Activated T-helper 1 cell treated with Interleukin-2 at 50 U/mL for 16 hours (primary cell): ENCODE data around the gene CIC.
A peak's percentile ranks its signal among the peaks of the same experiment; 100 is the strongest.

ENCODE experiments used
- DNase-seq: peaks from one replicate; pipeline ENCODE4 v3.0.0-alpha.2; 2020; ENCODE audit warnings: low read depth

Gene CIC

DNA sequence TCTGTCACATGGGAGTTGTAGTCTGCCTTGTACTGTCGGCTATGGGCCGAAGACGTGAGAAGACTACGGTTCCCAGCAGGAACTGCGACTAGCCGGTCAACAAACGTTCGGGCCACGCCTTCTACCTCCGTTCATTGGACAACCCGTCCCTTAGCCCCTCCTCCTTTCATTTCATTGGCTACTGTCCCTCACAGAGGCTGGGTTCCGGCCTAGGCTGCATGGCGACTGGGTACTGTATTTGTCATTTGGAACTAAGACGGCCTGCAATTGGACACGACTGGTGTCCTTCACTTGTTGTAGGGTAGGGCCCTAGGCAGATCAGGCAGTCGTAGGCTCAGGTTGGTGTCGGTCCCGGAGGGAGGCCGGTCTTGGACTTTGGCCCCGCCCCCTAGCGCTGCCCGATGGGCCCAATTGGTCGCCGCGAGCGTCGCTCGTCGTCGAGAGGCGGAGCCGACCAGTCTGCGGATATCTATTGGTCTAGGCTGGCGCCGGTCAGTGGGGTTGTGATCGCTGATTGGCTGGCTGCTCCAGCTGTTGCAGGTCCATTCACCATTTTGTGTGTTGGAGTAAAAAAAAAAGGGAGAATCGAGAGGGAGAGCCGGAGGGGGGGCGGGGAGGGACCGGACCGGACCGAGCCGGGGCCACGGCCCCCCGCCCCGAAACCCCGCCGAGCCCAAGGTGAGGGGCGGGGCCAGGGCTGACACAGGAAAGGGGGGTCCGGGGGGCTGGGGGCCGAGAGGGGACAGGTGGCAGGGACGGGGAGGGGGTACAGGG lies at the start of gene CIC:
Gene CIC (plus strand): TSS at position 549 of the 774 bp plus-strand sequence. CDS start 2,532 bp downstream, outside the sequence.
- peak; percentile 98 for DNase-seq

DNA sequence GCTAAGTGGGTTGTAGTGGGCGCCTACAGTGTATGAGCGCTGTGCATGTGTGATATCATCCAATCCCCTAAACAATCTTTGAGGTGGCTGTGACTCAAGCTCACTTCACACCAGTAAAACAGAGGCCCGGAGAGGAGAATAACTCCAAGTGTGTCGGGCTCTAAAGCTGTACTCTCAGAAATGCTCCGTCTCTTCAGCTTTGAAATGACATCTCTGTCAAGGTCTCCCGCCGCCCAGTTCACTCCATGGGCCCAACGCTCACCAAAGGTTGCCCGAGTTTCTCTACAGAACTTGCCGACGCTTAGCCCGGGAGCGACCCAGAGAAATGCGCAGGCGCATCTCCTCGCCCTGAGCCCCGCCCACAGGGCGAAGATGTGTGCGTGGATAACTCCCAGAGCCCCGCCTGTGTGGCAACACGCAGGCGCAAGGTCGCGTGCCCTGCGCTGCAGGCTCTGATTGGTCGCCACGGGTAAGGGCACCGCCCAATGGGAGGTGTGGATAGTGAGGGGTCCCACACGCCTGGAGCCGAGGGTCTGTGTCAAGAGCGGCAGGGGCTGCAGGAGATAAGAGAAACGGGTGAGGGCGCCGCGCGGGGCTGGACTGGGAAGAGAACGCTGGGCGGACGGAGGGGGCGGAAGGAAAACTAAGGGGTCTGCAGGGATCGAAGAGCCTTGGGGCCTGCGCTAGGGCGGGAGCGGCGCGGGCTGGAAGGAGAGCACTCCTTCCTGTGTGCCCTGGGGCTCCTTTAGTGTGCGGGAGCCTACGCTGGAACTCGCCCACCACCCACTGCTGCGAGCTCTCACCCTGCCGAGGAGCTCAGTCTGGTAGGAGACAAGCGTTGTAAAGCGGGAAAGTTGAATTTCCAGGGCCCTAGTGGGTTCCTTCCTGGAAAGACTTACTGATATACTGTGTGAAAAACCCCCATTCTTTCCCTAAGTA lies 49.0 kb upstream of the CIC start, which contains the start of gene ZNF526:
Gene ZNF526 (plus strand): TSS at position 501 of the 939 bp plus-strand sequence. CDS start 4,092 bp downstream, outside the sequence.
- peak; percentile 95 for DNase-seq

DNA sequence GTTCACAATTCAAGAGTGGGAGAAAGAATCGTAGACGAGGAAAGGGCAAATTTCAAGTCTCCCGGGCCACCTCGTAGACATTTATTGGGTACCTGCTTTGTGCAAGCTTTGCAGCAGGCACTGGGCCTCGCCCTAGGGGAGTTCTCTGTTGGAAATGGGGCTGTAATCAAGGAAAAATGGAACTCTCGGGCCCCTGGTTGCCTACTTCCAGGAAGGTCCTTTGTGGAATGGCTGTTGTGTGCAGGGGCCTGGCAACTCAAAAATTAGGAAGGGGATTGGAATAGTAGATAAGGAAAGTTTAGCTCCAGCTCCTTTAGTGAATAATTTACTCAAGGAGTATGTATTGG lies 48.3 kb upstream of the CIC start:
- no peak for DNase-seq

DNA sequence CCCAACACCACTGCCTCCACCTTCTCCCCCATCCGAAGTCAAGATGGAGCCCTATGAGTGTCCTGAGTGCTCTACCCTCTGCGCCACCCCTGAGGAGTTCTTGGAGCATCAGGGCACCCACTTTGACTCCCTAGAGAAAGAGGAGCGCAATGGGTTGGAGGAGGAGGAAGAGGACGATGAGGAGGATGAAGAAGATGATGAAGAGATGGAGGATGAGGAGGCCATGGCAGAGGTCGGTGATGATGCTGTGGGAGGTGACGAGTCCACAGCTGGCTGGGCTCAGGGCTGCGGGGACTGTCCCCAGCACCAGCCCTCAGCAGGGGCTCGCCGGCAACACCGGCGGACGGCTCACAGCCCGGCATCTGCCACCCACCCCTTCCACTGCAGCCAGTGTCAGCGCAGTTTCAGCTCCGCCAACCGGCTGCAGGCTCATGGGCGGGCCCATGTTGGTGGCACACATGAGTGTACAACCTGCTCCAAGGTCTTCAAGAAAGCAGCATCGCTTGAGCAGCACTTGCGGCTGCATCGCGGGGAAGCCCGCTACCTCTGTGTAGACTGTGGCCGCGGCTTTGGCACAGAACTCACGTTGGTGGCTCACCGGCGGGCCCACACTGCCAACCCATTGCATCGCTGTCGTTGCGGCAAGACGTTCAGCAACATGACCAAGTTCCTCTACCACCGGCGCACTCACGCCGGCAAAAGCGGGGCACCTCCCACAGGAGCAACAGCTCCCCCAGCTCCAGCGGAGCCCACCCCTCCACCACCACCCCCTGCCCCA lies 43.9 kb upstream of the CIC start:
- no peak for DNase-seq

DNA sequence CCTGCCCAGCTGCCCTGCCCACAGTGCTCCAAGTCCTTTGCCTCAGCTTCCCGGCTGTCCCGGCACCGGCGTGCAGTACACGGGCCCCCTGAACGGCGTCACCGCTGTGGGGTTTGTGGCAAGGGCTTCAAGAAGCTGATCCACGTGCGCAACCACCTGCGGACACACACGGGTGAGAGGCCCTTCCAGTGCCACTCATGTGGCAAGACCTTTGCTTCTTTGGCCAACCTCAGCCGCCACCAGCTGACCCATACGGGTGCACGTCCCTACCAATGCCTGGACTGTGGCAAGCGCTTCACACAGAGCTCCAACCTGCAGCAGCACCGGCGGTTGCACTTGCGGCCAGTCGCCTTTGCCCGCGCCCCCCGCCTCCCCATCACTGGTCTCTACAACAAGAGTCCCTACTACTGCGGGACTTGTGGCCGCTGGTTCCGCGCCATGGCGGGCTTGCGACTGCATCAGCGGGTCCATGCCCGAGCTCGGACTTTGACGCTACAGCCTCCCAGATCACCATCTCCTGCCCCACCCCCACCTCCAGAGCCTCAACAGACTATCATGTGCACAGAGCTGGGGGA lies 43.2 kb upstream of the CIC start:
- DNase-seq = no peak

DNA sequence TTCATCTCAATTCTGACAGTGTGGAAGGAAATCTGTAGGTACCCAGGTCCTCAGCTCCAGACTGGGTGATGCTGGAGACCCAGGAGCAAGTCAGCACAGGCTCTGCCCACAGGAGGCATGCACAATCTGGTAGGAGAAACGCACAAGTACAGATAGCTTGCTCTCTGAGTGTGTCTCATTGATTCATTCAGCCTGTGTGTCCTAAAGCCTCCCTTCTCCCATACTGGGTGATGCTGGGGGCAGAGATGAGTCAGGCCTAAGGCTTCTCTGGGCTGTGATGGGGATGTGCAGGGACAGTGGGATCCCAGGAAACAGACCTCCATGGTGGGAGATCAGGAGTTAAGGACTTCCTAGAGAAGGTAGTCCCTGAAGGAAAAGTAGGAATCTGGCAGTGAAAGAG lies 42.2 kb upstream of the CIC start:
- no peak for DNase-seq

DNA sequence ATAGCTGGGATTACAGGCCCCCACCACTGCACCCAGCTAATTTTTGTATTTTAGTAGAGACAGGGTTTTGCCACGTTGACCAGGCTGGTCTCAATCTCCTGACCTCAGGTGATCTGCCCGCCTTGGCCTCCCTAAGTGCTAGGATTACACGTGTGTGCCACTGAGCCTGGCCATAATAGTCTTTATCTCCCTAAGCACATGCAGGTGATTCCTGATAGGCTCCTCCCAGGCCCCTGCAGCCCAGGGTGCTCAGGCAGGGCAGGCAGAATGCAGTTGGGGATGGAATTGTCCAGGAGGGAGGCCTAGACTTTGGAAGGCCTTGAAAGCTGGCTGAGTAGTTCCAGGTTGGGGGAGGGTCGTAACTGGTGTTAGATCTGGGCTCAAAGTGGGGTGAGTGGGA lies 40.4 kb upstream of the CIC start:
- no peak for DNase-seq

DNA sequence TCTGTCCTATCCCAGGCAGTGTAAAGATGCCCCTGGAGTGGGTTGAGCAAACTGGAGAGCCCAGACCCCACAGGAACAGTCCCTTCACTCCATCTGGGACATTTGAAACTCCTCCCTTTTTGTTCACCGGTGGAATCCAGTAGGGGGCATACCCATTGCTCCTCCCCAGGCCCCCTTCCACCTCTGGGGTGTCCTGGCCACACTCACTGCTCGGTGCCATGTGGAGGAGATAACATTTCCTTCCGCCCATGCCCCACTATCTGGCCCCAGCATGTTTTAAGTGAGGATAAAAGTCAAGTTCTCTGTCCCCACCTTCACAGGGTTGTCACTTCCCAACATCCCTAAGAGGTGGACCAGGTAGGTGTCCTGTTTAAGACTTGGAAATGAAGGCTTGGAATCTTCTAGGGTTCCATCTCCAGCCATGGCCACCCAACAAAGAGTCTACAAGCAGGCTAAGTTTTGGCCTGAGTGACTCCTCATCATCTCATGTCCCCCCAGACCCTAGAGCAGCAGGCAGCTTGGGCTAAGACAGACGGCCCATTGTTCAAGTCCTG lies 39.7 kb upstream of the CIC start:
- DNase-seq = no peak

DNA sequence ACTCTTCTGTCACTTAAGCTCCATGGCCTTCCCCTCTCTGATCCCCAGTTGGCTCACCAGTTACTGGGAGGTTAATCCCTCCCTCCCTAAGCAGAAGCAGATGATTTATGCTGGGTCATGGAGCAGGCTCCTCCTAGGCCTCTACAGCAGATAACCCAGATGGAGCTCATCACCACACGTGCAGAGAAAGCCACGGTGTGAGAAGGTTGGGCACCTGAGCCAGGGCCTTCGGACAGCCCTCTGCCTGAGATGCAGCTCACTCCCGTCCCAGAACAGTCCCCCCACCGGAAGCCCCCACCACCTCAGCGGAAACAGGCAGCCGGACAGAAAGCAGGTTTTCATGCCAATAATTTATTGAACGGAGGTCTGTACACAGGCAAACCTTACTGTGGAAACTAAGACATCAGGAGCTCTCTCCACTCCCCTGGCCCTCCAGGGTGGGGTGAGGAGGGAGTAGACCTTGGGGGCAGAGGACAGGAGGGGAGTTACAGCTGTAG lies 39.1 kb upstream of the CIC start:
- DNase-seq = no peak

DNA sequence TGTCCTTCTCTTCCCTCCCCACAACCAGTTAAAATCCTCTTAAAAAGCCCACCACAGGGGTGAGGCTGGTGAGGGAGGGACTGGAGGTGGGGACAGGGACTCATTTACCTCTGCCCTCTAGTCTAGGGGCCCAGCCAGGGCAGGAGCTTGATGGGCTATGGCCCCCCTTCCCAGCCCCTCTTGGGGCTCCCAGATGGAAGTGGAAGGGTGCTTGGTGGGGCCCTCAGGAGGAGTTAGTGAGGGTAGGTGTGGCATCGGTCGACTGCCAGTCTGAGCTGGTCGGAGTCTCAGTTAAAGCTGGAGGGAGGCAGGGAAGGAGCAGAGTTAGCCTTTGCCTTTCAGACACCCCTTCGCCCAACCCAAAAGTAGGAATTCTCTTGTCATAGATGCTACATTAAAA lies 38.5 kb upstream of the CIC start:
- no peak for DNase-seq

DNA sequence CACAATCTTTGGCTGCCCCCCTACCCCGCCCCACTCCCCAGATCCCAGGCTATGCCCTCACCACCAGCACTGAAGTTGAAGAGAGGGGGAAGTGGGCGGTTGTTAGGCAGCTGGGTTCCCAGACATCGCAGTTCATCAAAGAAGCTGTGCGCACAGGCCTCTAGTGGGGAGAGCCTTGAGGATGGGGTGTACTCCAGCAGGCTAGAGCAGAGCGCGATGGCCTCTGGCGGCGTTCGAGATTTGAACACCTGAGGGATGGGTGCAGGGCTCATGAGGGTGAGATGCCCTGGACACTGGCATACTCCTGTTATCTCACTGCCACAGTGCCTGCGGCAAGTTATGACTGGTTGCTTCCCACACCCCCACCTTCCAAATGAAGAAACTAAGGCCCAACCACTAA lies 36.6 kb upstream of the CIC start:
- DNase-seq = no peak

DNA sequence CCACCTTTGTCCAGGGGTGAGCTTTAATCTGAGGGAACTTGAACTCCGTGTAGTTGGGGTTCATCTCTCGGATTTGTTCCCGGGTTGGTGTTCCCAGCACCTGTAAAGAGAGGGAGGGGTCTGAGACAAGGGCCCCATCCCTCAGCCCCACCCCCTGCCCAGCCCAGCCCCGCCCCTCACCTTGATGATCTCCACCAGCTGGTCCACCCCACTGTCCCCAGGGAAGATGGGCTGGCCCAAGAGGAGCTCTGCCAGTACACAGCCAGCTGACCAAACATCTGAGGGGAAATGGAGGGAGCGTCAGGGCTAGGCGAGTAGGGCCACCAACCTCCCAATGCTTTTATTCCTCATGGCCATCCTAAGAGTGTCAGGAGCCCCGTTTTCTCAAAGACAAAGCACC lies 35.9 kb upstream of the CIC start:
- DNase-seq = no peak

DNA sequence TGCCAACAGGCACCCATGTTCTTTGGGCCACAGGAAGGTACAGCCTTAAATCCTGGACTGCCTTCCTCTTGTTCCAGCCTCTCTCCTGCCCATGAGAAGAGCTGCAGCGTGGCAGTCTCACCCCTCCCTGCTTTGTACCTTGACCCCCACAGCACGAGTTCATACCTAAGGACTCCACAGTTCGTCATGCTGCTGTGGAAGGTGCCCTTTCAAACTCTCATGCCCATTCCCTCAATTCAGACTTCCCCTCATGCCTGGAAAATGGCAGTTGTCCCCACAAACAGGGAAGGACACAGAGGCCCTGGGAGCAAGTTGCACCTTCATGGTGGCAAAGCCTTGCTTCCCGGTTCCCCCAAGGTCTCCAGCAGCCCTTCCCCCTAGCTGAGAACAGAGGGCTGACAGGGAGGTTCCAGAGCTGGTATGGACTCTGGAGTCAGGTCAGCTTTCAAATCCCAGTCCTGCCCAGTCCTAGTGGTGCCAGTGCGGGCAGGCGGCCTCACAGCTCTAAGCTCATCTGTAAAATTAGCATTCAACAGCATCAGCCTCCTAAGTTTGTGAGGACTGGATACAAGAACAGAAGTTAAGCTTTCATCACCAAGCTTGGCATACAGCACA lies 35.3 kb upstream of the CIC start:
- no peak for DNase-seq

DNA sequence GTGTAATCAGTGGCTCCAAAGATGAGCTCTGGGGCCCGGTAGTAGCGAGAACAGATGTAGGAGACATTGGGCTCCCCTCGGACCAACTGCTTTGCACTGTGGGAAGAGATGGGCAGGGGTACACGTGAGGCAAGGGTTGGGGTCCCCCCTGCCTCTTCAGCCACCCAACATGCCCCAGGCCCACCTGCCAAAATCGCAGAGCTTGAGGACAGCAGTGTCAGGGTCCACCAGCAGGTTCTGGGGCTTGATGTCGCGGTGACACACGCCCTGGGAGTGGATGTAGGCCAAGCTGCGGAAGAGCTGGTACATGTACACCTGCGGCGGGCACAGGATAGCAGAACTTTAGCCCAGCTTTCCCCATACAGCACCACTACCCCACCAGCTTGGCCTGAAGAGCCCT lies 34.7 kb upstream of the CIC start:
- DNase-seq = no peak

DNA sequence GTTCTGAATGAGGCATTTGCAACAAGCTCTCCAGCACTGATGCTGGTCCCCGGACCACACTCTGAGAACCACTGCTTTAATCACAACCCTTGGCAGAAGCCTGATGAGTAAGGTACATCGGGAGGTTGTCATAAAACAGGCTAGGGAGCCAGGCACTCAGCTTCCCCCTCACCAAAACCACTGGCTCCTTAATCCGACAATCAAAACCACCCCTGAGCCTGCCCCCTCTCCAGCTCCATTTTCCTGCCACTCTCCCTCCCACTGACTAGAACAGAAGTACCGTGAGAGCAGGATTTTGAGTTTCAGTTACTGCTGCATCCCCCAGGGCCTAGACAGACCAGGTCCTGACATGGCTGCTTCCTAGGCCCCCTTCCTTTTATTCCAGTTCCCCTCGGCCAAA lies 33.9 kb upstream of the CIC start:
- no peak for DNase-seq

DNA sequence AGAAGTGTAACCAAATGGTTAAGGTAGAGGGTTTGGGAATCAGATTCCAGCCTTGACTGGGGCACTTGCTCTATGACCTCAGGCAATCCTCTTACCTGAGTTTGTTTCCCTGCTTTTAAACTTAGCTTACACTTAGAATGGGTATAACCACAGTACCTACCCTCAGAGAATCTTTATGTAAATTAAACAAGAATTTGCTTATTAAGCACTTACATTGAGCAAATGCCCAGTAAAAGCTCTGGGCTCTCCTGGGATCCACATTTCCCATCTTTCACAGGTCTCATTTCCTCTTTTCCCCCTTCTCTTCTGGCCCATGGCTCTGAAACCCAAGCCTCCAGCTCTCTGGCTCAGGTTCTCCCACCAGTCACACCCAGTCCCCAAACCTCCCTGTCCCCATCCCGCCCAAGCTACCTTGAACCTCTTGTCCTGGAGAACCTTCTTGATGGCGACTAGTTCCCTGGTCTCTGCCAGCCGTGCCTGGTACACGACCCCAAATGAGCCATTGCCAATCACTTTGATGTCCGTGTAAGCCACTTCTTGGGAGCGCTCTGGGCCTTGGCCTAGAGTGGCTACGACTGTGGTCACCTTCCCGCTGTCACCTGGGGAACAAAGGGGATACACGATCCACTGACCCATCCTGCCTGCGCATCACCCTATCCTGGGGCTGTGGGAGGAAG lies 29.4 kb upstream of the CIC start:
- DNase-seq = no peak

DNA sequence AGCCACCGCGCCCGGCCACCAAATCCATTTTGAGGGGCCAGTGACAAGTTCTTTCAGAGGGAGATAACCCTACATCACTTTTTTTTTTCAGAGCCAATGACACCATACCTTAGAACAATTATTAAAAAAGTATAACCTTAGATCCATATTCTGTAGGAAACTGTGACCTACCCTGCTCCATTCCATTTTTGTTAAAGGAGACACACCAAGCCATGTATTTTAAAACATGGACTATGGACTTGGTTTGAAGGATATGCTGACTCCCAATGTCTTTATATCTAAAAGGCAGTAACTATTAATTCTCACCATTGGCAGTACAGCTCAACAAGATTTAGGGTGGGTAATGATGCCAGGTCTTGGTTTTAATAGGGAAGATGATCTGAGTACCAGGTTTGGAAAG lies 27.8 kb upstream of the CIC start:
- DNase-seq = no peak

DNA sequence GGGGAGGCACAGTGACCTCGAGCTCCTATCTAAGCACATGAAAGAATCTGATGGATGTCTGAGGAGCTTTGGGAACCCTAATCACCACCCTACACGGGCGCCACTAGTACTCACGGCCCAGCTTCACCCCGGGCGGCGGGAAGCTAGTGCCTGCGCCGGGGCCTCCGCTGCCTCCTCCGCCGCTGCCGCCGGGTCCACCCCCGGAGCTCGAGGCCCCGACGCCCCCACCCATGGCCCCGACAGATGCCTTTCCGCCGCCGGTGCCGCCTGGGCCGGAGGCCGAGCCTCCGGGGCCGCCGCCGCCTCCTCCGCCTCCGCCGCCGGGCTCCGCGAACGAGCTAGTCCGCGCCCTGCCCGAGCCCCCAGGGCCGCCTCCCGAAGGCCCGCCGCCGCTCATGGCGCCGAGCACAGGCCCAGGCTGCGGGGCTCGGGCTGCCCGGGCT lies 27.0 kb upstream of the CIC start:
- DNase-seq = no peak

DNA sequence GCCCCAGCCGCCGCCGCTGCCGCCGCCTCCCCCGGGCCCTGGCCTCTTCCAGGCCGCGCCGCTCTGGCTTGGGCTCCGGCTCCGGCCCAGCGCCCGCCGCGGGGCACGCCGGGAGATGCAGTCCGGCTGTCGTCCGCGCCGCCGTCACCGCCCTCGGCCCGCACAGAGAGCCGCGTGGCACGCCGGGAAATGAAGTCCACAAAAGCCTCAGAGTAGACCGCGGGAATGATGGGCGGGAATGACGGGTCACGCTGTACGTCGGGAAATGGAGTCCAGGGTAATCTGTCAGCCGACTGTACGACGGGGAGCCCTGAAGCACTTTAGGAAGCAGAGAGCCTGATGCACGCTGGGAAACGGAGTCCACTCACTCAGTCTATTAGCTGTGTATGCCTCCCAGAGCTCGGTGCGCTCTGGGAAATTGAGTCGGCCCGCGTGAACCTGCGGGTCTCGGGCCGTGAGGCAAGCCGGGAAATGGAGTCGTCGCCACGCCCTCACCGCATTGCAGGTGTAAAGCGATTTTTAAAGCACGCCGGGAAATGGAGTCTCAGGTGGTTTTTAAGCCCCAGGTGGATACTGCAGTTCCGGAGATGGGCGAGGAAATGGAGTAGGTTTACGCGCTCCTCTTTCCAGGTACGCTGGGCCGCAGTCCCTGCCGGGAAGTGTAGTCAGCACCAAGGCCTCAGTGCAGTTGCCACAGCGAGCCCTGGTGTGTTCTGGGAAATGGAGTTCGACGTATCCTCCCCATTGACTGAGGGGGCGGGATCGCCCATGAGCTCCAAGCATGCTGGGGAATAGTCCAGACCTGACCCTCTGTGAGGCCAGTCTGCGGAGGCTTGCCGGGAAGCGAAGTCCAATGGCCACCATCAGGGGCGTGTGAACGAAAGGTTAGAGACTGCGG lies 26.3 kb upstream of the CIC start, which contains the start of gene GSK3A:
Gene GSK3A (minus strand): TSS at position 91 of the 898 bp plus-strand sequence. CDS start 137 bp downstream, outside the sequence.
- peak; percentile 92 for DNase-seq
